Mesenchymal stem cell (in vitro differentiated cells and primary cell): ENCODE data around the gene ITPKC.

ENCODE experiments used
- DNase-seq: peaks from one replicate; pipeline ENCODE4 v3.0.0-alpha.2; 2013
- H2AFZ ChIP-seq: one replicate; pipeline ENCODE4 v1.6.1; 2013; ENCODE audit warnings: low read depth, mild to moderate bottlenecking, control low read depth, inconsistent platforms, low read length, moderate library complexity
- H2AK5ac ChIP-seq: 2 replicates; pipeline ENCODE4 v1.6.1; 2013; ENCODE audit warnings: low read length, moderate library complexity, mild to moderate bottlenecking, inconsistent platforms; ENCODE audit not compliant: severe bottlenecking
- H2BK120ac ChIP-seq: one replicate; pipeline ENCODE4 v1.6.1; 2013; ENCODE audit warnings: low read depth, mild to moderate bottlenecking, inconsistent platforms, low read length, moderate library complexity
- H2BK12ac ChIP-seq, 2 experiments: one replicate each; pipeline ENCODE4 v1.6.1; 2013; ENCODE audit warnings: inconsistent platforms in 2 of 2, low read length in 2 of 2, mild to moderate bottlenecking in 2 of 2, moderate library complexity in 2 of 2, control low read depth in 1 of 2
- H2BK15ac ChIP-seq: one replicate; pipeline ENCODE4 v1.6.1; 2013; ENCODE audit warnings: mild to moderate bottlenecking, low read depth, inconsistent platforms; ENCODE audit not compliant: poor library complexity, severe bottlenecking
- H2BK5ac ChIP-seq: 2 replicates; pipeline ENCODE4 v1.6.1; 2013; ENCODE audit warnings: low read depth, mild to moderate bottlenecking, low read length, control low read depth, inconsistent platforms; ENCODE audit not compliant: poor library complexity, severe bottlenecking
- H3K14ac ChIP-seq, 2 experiments: one replicate each; pipeline ENCODE4 v1.6.1; 2013; ENCODE audit warnings: inconsistent platforms in 2 of 2, low read length in 2 of 2, control low read depth in 1 of 2, mild to moderate bottlenecking in 1 of 2, moderate library complexity in 1 of 2
- H3K18ac ChIP-seq, 2 experiments: one replicate each; pipeline ENCODE4 v1.6.1; 2013; ENCODE audit warnings: inconsistent platforms in 2 of 2, low read length in 2 of 2, control low read depth in 1 of 2, low read depth in 1 of 2, mild to moderate bottlenecking in 1 of 2
- H3K23ac ChIP-seq, 2 experiments: one replicate each; pipeline ENCODE4 v1.6.1; 2013; ENCODE audit warnings: inconsistent platforms in 2 of 2, low read length in 2 of 2, mild to moderate bottlenecking in 2 of 2, moderate library complexity in 2 of 2, control low read depth in 1 of 2
- H3K27ac ChIP-seq: 2 replicates; pipeline ENCODE4 v1.5.1; 2013; ENCODE audit warnings: mild to moderate bottlenecking, moderate library complexity, low read length, control low read depth, inconsistent platforms; ENCODE audit not compliant: poor library complexity, severe bottlenecking
- H3K27me3 ChIP-seq, 2 experiments: 2 replicates each; pipeline versions ENCODE4 v1.6.1 to v1.7.0; 2013; ENCODE audit warnings: low read length in 2 of 2, mild to moderate bottlenecking in 2 of 2, moderate library complexity in 2 of 2, control low read depth in 1 of 2, inconsistent platforms in 1 of 2; ENCODE audit not compliant: control insufficient read depth in 1 of 2, insufficient read depth in 1 of 2
- H3K36me3 ChIP-seq, 2 experiments: 2 replicates each; pipeline versions ENCODE4 v1.6.1 to v1.7.0; 2013; ENCODE audit warnings: low read length in 2 of 2, control low read depth in 1 of 2, inconsistent platforms in 1 of 2, low read depth in 1 of 2, mild to moderate bottlenecking in 1 of 2; ENCODE audit not compliant: insufficient read depth in 2 of 2, control insufficient read depth in 1 of 2
- H3K4ac ChIP-seq, 2 experiments: one replicate each; pipeline ENCODE4 v1.6.1; 2013; ENCODE audit warnings: inconsistent platforms in 2 of 2, low read length in 2 of 2, mild to moderate bottlenecking in 2 of 2, moderate library complexity in 2 of 2, control low read depth in 1 of 2, low read depth in 1 of 2
- H3K4me1 ChIP-seq: 2 replicates; pipeline ENCODE4 v1.6.1; 2013; ENCODE audit warnings: low read depth, low read length, control low read depth; ENCODE audit not compliant: control insufficient read depth, insufficient read depth
- H3K4me2 ChIP-seq: 2 replicates; pipeline ENCODE4 v1.6.1; 2013; ENCODE audit warnings: low read length, mild to moderate bottlenecking, inconsistent platforms; ENCODE audit not compliant: poor library complexity, severe bottlenecking
- H3K4me3 ChIP-seq, 2 experiments: 2 replicates each; pipeline versions ENCODE4 v1.5.1 to v1.7.0; 2013; ENCODE audit warnings: low read length in 2 of 2, mild to moderate bottlenecking in 2 of 2, control low read depth in 1 of 2, low read depth in 1 of 2; ENCODE audit not compliant: insufficient read depth in 1 of 2
- H3K79me1 ChIP-seq: replicated peaks from 2 replicates; pipeline ENCODE4 v1.6.1; 2013; ENCODE audit warnings: mild to moderate bottlenecking, control low read depth, low read length, inconsistent platforms; ENCODE audit not compliant: poor library complexity, severe bottlenecking
- H3K9ac ChIP-seq: 2 replicates; pipeline ENCODE4 v1.7.0; 2013; ENCODE audit warnings: mild to moderate bottlenecking, low read length, moderate library complexity
- H3K9me3 ChIP-seq: 2 replicates; pipeline ENCODE4 v1.7.0; 2013; ENCODE audit warnings: mild to moderate bottlenecking, low read length; ENCODE audit not compliant: control insufficient read depth
- H4K8ac ChIP-seq: one replicate; pipeline ENCODE4 v1.6.1; 2013; ENCODE audit warnings: inconsistent platforms, mild to moderate bottlenecking, low read length, moderate library complexity
- H4K91ac ChIP-seq: one replicate; pipeline ENCODE4 v1.6.1; 2013; ENCODE audit warnings: mild to moderate bottlenecking, low read length, inconsistent platforms
- WGBS: methylation state at CpG from one replicate; pipeline ENCODE4 v1.1.7; 2013; ENCODE audit warnings: mixed read lengths; 5-methylcytosine and 5-hydroxymethylcytosine counted together

Gene ITPKC

DNA sequence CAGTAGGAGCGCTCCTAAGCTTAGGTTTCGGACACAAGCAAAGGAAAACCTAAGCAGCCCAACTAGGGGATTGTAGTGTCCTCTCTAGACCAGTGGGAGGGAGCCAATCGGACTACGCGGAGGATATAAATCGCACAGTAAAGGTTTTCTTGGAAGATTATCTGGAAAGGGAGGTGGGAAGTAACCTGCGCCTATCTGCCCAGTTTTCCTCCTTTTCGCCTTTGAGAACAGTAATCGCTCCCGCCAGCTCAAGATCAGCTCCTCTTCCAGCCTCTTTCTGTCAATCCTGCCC lies 60.7 kb downstream of the ITPKC start:
- Histone ChIP-seq H3K79me1 (peaks cover 11% of the 10 kb centered on the region), H3K27ac (peak overlapping the region; percentile 99), H3K4ac (peak overlapping the region; percentile 90 to 97), H2BK120ac (peak overlapping the region; percentile 94), H3K18ac (peak overlapping the region; percentile 75 to 91), H3K27me3 (no peaks in the 10 kb centered on the region), H3K14ac (no peak overlapping the region), H2BK12ac (peak overlapping the region in 1 of 2 experiments; percentile 4), H4K91ac (peak overlapping the region; percentile 79), H2BK5ac (peak overlapping the region; percentile 94), H2AFZ (no peak overlapping the region), H3K23ac (no peak overlapping the region), H3K4me2 (peak overlapping the region; percentile 80), H3K9me3 (no peaks in the 10 kb centered on the region), H3K4me3 (peak overlapping the region; percentile 34 to 86), H3K4me1 (peaks cover 9% of the 10 kb centered on the region), H2BK15ac (peak overlapping the region; percentile 84), H3K9ac (peak overlapping the region; percentile 94), H2AK5ac (peak overlapping the region; percentile 39), H3K36me3 (no peaks in the 10 kb centered on the region), H4K8ac (peak overlapping the region; percentile 97)
- DNase-seq: no peak
- 0% methylated on average over 10 of the region's 10 CpGs for WGBS

DNA sequence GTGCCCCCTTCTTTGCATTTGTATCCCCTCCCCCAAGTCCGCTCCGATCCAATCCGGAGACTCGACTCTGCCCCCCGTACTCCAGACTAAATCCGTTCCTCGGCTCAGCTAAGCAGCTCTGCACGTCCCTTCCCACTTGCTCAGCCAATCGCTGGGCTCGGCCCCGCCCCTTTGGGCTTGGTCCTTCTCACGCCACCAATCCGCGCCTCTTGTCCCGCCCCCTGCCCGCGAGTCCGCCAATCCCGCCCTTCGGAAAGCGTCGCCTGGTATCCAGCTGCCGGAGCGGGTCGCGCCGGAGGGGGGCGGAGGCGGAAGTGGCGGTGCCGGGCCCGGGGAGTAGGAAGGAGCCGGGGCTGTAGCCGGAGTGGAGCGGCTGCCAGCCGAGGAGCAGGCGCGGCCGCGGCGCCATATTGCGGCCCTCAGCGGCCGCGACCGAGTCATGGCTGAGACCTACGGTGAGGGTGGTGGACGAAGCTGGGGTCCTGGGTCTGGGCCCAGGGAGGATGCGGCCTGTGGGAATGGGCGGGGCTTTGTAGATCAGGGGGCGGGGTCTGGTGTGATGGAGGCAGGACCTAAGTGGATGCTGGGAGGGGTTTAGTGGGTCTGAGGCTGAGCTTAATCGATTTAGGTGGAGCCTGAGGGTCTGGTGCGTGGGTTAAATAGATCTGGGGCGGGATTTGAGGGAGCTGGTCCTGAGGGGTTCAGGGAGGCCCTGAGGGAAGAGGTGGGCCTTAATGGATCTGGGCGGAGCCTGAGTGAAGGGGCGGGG lies 61.2 kb downstream of the ITPKC start, which contains the start of gene RAB4B:
Gene RAB4B (plus strand): TSS at position 311 of the 769 bp plus-strand sequence. CDS start 129 bp downstream, at position 440.
- Histone ChIP-seq H4K91ac (peak within 1 kb of the TSS; percentile 93), H2BK12ac (peak within 1 kb of the TSS in 1 of 2 experiments; percentile 46), H3K36me3 (no peaks in the 10 kb centered on the region), H3K9me3 (no peaks in the 10 kb centered on the region), H2AFZ (peak within 1 kb of the TSS; percentile 65), H3K79me1 (peaks cover 11% of the 10 kb centered on the region), H3K23ac (no peak within 1 kb of the TSS), H2BK15ac (peak within 1 kb of the TSS; percentile 99), H3K4ac (peak within 1 kb of the TSS; percentile 95 to 97), H3K27ac (peak within 1 kb of the TSS; percentile 99), H2BK120ac (peak within 1 kb of the TSS; percentile 94), H2BK5ac (peak within 1 kb of the TSS; percentile 97), H3K4me1 (peaks cover 9% of the 10 kb centered on the region), H3K18ac (peak within 1 kb of the TSS; percentile 93 to 97), H3K27me3 (no peaks in the 10 kb centered on the region), H3K4me2 (peak within 1 kb of the TSS; percentile 80), H3K4me3 (peak within 1 kb of the TSS; percentile 85 to 86), H2AK5ac (peak within 1 kb of the TSS; percentile 40), H4K8ac (peak within 1 kb of the TSS; percentile 97), H3K9ac (peak within 1 kb of the TSS; percentile 94), H3K14ac (peak within 1 kb of the TSS in 1 of 2 experiments; percentile 92)
- under 1% methylated on average over 56 of the region's 56 CpGs for WGBS
- DNase-seq: peak; percentile 100

DNA sequence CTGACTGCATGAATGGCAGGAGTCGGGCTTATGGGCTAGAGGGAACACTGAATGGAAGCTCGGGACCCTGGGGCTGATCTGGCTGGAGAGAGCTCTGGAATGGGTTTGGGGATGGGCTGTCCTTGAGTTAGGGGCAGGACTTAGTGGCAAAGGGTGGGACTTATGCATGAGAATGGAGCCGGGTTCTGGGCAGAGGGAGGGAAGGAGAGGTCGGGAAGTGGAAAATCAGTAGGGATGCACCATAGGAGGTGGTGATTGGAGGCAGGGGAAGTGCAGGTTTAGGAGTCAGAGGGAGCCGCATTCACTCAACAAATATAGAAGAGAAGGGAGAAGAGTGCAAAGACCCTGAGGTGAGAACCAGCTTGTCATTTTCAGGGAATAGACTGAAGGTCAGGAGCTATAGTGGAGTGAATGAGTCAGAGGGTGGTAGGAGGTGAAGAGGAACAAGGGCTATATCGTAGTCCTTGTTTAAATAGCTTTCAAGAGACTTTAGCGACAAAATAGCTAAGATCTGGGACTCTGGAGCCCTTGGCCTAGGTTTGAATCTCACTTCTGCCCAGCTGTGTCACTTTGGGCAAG lies 61.9 kb downstream of the ITPKC start:
- DNase-seq: no peak
- Histone ChIP-seq H3K14ac (no peak overlapping the region), H3K79me1 (peaks cover 14% of the 10 kb centered on the region), H3K27me3 (no peaks in the 10 kb centered on the region), H3K23ac (no peak overlapping the region), H3K9me3 (no peaks in the 10 kb centered on the region), H3K4me3 (peak overlapping the region; percentile 85 to 86), H3K18ac (peak overlapping the region; percentile 0 to 50), H3K4me2 (peak overlapping the region; percentile 57), H2BK12ac (no peak overlapping the region), H2BK15ac (peak overlapping the region; percentile 0), H3K4me1 (peaks cover 9% of the 10 kb centered on the region), H2BK120ac (no peak overlapping the region), H4K8ac (peak overlapping the region; percentile 66), H2AK5ac (peak overlapping the region; percentile 40), H3K4ac (peak overlapping the region in 1 of 2 experiments; percentile 3), H2AFZ (no peak overlapping the region), H2BK5ac (no peak overlapping the region), H3K36me3 (peaks cover 1 to 4% of the 10 kb centered on the region in 2 experiments), H4K91ac (no peak overlapping the region), H3K9ac (peak overlapping the region; percentile 94), H3K27ac (peak overlapping the region; percentile 90)
- WGBS: 8% methylated on average over 7 of the region's 7 CpGs

DNA sequence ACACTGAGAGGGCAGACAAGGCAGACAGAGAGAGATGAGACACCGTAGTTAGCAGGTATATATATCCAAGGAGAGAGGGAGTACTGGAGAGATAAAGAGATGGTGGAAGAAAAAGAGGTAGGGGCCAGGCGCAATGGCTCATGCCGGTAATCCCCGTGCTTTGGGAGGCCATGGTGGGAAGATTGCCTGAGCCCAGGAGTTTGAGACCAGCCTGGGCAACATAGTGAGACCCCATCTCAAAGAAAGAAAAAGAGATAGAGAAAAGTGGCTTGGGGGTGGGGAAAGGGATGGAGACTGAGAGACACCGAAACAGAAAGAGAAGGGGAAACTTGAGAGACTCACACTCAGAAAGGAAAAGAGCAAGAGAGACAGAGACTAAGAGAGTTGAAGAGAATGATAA lies 63.7 kb downstream of the ITPKC start:
- H2BK120ac ChIP-seq: no peak overlapping the region
- no peaks in the 10 kb centered on the region for H3K27me3 ChIP-seq
- H3K79me1 ChIP-seq: peaks cover 15% of the 10 kb centered on the region
- H3K4me1 ChIP-seq: peaks cover 6% of the 10 kb centered on the region
- no peaks in the 10 kb centered on the region for H3K9me3 ChIP-seq
- no peak overlapping the region for H2AFZ ChIP-seq
- no peak overlapping the region for H4K8ac ChIP-seq
- H2BK5ac ChIP-seq: no peak overlapping the region
- H3K27ac ChIP-seq: no peak overlapping the region
- H3K14ac ChIP-seq: no peak overlapping the region
- peaks cover 9 to 13% of the 10 kb centered on the region in 2 experiments for H3K36me3 ChIP-seq
- no peak overlapping the region for H3K23ac ChIP-seq
- no peak overlapping the region for H4K91ac ChIP-seq
- WGBS: 92% methylated on average over 5 of the region's 5 CpGs
- DNase-seq: no peak
- H2BK12ac ChIP-seq: no peak overlapping the region
- H3K9ac ChIP-seq: no peak overlapping the region
- H2AK5ac ChIP-seq: no peak overlapping the region
- H3K18ac ChIP-seq: no peak overlapping the region
- H2BK15ac ChIP-seq: no peak overlapping the region
- no peak overlapping the region for H3K4me3 ChIP-seq
- no peak overlapping the region for H3K4ac ChIP-seq
- H3K4me2 ChIP-seq: no peak overlapping the region
